Stimulated activated CD8-positive, alpha-beta memory T cell treated with anti-CD3 and anti-CD28 coated beads, Interleukin-4, amount 100 ng/mL, for 1 hour (primary cell): Measurements from ENCODE around the gene PFDN2.

Source experiments
- DNase-seq, 2 donors: peaks; one replicate each; pipeline ENCODE4 v3.0.0-alpha.2; 2020; ENCODE audit warnings: low read depth in 2 of 2, low spot score in 1 of 2

PFDN2 gene, protein sequence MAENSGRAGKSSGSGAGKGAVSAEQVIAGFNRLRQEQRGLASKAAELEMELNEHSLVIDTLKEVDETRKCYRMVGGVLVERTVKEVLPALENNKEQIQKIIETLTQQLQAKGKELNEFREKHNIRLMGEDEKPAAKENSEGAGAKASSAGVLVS

GRCh38 chr1:161117759-161118581 is at the start of gene PFDN2, which contains the start of gene NIT1:
Gene PFDN2, minus strand, starts transcription at chr1:161118037. Its CDS starts 11 bp downstream, at chr1:161118026.
Gene NIT1, plus strand, starts transcription at chr1:161118105. Its CDS starts 72 bp downstream, at chr1:161118177.
- DNase-seq, result peak; percentile 62 to 65

- no peak for DNase-seq
Measured at GRCh38 chr1:161166669-161167548, 49.1 kb upstream of the PFDN2 start.

DNA sequence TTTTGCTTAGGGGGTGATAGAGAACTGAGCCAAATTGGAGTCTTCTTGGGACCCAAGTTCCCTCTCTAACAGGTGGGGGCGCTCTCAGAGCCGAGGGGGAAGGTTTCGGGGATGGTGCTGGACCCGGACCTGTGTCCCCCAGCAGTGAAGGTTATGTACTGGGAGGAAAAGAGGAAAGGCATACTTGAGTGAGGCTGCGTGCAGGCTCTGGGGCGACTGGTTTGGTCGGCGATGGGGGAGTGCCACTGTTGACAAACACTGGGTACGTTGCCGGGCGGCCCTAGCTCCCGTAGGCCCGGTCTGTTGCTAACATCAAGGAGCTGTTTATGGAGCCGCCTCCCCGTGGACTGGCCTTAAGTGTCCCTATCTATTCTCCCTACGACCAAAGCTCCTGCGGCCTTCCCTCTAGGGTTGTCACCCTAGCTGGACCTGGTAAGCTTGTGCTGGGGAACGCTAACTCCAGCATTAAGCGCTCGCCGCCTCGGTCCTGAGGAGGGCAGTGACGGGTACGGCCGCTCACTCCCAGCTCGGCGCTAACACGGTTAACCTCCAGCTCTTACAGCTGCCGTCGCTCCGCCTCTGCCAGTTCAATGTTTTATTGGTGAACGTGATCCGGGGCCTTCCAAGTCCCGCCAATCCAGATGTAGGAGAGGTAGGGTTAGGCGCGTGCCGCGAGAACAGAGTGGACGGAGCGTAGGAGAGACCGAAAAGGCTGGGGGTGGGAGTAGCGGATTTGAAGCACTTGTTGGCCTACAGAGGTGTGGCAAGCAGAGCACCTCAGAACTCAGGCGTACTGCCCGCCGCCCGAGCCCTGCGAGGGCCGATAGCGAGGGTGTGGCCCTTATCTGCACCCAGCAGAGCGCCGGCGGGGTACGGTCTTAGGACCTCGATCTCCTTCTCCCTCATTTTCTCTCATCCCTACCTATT is 48.2 kb upstream of the PFDN2 start, which contains the start of gene PPOX:
Gene PPOX (plus strand): TSS at position 685 of the 927 bp plus-strand sequence. CDS start 422 bp downstream, outside the sequence.
- peak; percentile 77 to 84 for DNase-seq

DNA sequence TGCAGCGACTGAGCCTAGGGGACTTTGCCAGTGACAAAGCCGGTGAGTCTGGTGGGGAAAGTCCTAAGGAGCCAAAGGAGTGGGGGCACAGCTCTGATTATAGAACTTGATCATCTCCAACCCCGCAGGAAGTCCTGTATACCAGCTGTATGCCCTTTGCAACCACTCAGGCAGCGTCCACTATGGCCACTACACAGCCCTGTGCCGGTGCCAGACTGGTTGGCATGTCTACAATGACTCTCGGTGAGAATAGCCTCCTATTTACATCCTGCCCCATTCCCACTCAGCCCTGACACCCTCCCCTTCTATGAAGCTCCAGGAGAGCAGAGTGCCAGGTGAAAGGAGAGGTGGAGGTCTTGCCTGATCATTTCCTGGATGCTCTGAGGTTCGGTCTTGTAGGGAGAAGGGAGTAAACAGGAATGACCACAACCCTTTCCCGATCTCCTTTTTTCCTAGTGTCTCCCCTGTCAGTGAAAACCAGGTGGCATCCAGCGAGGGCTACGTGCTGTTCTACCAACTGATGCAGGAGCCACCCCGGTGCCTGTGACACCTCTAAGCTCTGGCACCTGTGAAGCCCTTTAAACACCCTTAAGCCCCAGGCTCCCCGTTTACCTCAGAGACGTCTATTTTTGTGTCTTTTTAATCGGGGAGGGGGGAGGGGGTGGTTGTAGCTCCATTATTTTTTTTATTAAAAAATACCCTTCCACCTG is 47.2 kb upstream of the PFDN2 start:
- DNase-seq, result no peak

- no peak for DNase-seq
Measured at GRCh38 chr1:161163793-161164192, 46.0 kb upstream of the PFDN2 start.

DNA sequence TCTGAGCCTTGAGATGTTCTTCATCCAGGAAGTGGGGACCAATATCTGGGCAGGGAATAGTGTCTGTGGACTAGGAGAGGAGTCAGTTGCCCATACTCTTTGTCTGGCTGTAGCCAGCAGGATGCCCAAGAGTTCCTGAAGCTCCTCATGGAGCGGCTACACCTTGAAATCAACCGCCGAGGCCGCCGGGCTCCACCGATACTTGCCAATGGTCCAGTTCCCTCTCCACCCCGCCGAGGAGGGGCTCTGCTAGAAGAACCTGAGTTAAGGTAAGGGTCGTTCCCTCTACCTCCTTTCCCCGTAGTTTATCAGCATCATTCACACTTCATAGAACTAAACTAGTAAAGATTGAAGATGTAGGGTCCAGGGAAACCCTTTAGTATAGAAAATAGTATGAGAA is 45.0 kb upstream of the PFDN2 start:
- DNase-seq, result no peak

GRCh38 chr1:161162052-161162451 is 44.2 kb upstream of the PFDN2 start:
- DNase-seq, result no peak

- DNase-seq, result no peak
Measured at GRCh38 chr1:161161652-161162051, 43.8 kb upstream of the PFDN2 start.

DNA sequence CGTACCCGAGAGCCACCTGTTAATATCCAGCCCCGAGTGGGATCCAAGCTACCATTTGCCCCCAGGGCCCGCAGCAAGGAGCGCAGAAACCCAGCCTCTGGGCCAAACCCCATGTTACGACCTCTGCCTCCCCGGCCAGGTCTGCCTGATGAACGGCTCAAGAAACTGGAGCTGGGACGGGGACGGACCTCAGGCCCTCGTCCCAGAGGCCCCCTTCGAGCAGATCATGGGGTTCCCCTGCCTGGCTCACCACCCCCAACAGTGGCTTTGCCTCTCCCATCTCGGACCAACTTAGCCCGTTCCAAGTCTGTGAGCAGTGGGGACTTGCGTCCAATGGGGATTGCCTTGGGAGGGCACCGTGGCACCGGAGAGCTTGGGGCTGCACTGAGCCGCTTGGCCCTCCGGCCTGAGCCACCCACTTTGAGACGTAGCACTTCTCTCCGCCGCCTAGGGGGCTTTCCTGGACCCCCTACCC is 42.9 kb upstream of the PFDN2 start:
- DNase-seq, result no peak

GRCh38 chr1:161159913-161160243 is 42.0 kb upstream of the PFDN2 start:
- no peak for DNase-seq

DNA sequence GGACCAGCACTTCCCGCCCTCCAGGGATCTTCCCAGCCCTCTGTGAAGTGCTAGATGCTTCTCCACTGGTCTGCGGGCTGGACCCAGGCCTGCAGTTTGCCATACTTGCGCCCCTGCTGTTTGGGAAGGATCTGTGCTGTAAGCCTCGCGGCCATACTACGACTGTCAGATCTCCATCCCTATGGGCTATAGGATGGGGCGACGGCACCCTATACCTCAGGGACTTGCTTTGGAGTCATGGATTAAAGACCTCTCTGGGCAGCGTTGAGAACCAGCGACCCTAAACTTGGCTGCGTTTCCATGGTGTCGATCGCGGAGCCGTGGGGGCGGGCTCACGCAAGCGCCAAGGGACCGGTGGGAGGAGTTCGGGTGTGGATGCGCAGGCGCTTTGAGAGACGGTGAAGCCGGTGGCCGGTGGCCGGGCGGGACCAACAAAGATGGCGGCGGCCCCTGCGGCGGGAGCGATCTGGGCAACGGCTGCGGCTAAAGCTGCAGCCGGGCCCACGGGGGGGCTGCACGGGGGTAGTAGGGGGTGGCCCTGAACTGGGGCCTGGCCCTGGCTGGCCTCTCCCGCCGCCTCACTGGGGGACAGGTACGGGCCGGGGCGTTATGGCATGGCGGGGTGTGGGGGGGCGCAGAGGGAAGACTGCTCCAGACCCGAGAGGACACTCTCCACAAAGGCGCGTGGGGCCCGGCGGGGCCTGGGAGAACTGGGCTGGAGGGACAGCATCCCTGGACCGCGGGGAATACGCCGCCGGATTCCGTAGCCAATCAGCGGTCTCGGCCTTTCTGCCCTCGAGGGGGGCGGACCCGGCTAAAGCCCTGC is 41.5 kb upstream of the PFDN2 start, which contains the start of gene USP21:
Gene USP21 (plus strand): TSS at position 414 of the 826 bp plus-strand sequence. CDS start 1,141 bp downstream, outside the sequence.
- DNase-seq, result peak; percentile 80 to 86

GRCh38 chr1:161158316-161159010 is 40.6 kb upstream of the PFDN2 start:
- no peak for DNase-seq

DNA sequence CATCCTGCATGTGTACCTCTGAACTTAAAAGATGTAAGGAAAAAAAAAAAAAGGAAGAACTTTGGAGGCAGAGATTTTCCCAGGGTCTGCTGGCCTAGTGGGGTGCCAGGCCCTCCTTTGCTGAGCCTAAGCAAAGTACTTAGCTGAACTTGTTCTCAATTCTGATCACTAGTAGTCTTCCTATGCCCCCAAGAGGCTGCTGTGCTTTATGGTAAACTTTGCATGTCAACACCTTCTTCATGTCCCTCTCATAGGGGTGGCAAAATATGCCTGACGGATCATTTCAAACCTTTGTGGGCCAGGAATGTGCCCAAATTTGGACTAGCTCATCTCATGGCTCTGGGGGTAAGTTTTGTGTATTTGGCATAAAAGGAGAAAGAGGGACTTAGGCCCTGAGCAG is 40.0 kb upstream of the PFDN2 start:
- no peak for DNase-seq

GRCh38 chr1:161153682-161154337 is 36.0 kb upstream of the PFDN2 start, which contains the start of gene UFC1:
Gene UFC1, plus strand, starts transcription at chr1:161153978. Its CDS starts 20 bp downstream, at chr1:161153998.
- peak; percentile 50 to 60 for DNase-seq

DNA sequence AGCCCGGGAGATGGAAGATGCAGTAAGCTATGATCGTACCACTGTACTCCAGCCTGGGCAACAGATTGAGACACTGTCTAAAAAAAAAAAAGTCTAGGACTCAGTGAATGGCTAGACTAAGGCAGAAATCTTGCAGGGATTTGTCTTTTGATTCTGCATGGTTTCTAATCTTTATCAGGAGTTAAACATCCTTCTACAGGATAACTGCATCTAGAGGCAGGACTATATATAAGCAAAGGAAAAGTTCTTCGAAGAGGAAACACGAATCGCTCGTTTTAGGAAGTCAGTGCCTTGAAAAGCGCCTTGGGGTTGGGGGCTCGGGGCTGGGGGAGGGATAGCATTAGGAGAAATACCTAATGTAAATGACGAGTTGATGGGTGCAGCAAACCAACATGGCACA is 35.3 kb upstream of the PFDN2 start:
- DNase-seq, result no peak

GRCh38 chr1:161145832-161146231 is 28.0 kb upstream of the PFDN2 start:
- DNase-seq, result no peak

DNA sequence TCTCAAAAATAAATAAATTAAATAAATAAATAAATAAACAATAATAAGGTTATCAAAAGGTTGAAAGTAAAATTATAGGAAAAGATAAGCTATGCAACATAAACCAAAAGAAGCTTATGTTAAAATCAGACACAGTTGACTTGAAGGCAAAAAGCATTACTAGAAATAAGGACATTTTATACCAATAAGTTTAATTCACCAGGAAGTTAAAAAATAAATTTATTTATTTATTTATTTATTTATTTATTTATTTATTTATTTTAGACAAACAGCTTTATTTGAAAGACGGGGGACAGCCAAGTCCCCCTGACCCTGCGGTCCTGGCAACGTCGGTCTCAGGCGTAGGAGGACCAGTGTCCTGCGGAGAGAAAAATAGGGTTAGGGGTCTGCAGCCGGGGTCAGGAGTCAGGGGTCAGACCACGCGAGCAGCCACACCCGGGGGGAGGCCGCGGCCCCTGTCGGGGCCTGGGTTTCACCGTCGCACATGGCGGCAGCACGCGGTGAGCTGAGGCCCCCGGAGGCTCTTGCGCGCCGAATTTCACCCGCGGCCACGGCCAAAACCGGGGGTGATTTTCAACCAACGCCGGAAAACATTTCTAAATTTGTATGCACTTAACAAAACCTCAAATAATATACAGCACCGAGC is 23.0 kb upstream of the PFDN2 start:
- no peak for DNase-seq
